Measurements from ENCODE around the gene ROBO2. TPM values are rescaled to one million over a fixed set of nuclear protein-coding genes. Genes with fewer than 3 reads are reported as not detected.

The ROBO2 gene
- total RNA-seq, 1 donor from 2014 or later, result 0.20 TPM

DNA sequence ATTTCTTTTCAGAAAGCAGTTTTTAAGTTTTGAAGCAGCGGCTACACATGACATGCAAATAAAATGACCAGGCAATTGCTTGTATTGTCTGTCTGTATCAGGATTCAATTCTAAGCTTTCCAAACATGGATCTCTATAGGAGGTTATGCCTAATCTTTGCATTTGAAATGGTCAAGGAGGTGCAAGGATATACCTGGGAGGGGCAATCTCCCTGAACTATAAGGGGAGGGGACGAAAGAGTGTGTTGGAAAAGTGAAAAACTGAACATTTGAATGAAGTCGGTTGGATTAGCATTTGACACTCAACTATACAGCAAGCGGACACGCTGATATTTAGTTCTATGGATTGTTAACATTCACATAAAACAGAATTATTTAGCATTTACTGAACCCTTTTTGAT, 11.7 kb downstream of the ROBO2 start:
- no peak for DNase-seq (ENCODE audit: low spot score)
- ATAC-seq, result no peak

DNA sequence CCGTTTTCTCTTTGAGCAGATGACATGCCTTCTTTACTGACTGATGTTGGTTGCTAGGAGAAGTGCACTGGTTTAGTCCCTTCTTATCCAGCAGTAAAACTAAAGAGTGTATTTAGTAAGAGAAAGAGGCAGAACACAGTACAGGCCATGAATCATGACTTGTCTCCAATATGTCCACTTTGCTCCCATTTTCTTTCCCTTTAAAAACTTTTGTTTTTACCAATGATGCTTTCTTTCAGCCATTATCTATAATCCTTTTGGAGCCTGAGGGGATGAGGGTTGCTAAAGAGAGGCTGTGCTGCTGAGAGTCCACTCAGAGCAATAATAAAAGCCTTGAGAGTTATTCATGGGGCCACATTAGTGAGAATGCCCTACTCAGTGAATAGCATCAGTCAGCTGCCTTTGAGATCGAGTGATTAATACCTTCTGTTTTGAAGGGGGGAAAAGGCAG, 12.2 kb downstream of the ROBO2 start:
- DNase-seq (ENCODE audit: low spot score), result no peak
- no peak for ATAC-seq

- ATAC-seq (no peak), DNase-seq (ENCODE audit: low spot score) (no peak)
These were observed 13.1 kb downstream of the ROBO2 start for GRCh38 chr3:77052733-77053670.

- ATAC-seq (no peak), DNase-seq (ENCODE audit: low spot score) (no peak)
These were observed 13.9 kb downstream of the ROBO2 start for GRCh38 chr3:77053795-77054194.

DNA sequence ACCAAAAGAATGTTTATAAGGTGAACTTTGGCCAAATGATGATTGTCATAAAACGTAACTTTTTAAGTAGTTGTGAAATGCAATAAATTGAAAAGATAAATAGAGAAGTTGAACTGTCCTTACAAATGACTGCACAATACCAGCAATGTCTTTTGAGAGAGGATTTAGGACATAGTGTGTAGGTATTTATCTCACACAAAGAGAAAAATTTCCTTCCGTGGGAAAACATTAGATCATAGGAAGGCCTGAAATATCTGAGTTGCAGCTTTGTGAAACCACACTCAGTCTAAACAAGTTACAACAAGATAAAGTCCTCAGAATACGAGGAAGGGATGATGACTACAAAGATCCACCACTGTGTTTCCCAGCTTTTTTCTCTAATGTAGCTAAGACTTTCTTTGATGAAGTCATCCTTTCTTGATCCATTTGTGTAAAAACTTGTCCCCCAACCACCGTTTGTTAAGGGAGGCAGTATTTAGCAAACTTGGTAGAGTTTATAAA, 16.0 kb downstream of the ROBO2 start:
- ATAC-seq (no peak), DNase-seq (ENCODE audit: low spot score) (no peak)

- ATAC-seq (no peak), DNase-seq (ENCODE audit: low spot score) (no peak)
These were observed 19.5 kb downstream of the ROBO2 start for GRCh38 chr3:77059354-77059753.

DNA sequence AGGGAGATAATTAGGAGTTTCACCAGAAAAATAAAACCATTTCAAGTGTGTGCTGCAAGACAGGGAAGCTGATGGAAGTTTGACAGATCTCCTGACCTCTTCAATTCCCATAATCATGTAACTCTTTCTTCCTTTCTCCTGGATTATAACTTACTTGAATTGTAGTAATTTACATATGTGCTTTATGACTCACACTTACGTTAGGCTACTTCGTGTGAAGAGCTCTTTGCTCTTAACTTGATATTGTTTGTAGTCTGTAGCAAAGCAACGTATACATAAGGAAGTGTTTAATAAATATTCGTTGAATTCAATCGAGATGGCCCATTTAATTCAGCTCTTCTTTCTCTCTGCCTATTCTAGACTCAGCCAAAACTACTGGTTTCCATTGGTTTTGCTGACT, 23.5 kb downstream of the ROBO2 start:
- DNase-seq (ENCODE audit: low spot score) (no peak), ATAC-seq (no peak)

DNA sequence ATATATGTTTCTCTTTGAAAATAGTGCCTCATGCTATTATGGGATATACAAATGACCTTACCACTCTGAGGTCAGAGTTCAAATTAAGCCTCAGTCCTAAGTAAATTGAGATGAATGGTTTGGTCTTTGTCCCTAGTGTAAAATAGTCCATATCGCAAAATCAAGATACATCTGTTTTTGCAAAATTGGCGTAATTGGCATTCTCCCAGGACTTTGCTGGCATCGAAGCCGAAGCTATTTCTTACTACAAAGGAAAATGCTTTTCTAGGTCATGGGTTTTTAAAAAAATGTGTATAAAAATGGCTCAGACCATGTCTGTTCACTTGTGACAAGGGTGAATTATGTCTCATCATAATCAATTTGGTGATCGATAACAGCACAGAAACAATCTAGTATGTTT, 25.9 kb downstream of the ROBO2 start:
- no peak for ATAC-seq

GRCh38 chr3:77066829-77067228, 26.9 kb downstream of the ROBO2 start:
- no peak for DNase-seq (ENCODE audit: low spot score)

More for the DNA sequence above, 25.9 kb downstream of the ROBO2 start:
- DNase-seq (ENCODE audit: low spot score), result no peak

DNA sequence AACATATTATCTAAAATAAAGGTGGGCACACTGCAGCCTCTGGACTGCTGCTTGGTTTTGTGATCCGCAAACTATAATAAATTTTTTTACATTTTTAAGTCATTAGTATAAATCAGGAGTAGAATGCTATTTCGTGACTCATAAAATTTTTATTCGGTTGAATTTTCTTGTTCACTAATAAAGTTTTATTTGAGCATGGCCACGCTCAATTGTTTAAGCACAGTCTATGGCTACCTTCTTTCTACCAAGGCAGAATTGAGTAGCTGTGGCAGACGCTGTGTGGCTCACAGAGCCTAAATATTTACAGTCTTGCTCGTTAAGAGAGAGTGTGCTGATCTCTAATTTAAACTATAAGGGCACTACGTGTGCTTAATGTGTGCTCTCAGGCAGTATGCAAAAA, 28.9 kb downstream of the ROBO2 start:
- no peak for ATAC-seq
- no peak for DNase-seq (ENCODE audit: low spot score)

More at GRCh38 chr3:77066829-77067228, 26.9 kb downstream of the ROBO2 start:
- no peak for ATAC-seq

DNA sequence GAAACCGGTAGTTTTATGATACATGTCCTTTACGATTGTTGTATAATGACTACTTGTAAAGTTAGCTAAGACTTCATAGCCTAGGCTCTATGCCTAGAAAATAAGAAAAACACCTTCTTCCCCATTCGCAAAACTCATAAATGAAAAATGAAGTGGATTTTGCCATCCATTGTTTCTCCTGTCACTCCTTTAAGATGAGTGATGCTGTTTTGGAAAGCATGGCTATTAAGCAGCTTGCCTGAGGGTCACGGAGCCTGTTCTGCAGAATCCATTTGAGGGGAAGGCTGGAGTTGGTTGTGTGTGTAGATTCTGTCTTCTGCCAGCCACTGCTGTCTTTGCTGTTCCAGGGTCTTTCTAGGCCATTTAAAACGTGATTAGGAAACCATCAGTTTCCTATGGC, 31.5 kb downstream of the ROBO2 start:
- DNase-seq (ENCODE audit: low spot score), result no peak
- no peak for ATAC-seq

DNA sequence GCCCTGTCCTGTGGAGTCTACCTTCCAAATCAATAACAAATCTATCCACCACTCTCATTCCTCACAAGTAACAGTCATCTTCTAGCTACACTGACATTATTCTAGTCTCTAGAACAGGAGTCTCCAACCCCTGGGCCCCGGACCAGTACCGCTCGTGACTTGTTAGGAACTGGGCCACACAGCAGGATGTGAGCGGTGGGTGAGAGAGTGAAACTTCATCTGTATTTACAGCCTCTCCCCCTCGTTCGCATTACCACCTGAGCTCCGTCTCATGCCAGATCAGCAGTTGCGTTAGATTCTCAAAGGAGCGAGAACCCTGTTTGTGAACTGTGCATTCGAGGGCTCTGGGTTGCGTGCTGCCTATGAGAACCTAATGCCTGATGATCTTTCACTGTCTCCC, 31.9 kb downstream of the ROBO2 start:
- ATAC-seq (no peak), DNase-seq (ENCODE audit: low spot score) (no peak)

DNA sequence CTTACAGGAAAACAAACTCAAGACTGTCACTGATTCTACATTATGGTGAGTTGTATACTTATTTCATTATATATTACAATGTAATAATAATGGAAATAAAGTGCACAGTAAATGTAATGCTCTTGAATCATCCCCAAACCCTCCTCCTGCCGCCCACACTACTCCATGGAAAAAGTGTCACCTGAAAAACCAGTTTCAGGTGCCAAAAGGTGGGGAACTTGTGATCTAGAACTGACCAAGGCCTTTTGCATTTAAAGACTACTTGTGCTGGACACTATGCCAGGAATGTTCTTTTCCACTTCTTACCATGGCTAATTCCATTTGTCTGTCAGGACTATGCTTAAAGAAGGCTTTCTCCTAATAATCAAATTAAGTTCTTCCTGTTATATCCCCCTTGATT, 32.3 kb downstream of the ROBO2 start:
- DNase-seq (ENCODE audit: low spot score), result no peak
- no peak for ATAC-seq

DNA sequence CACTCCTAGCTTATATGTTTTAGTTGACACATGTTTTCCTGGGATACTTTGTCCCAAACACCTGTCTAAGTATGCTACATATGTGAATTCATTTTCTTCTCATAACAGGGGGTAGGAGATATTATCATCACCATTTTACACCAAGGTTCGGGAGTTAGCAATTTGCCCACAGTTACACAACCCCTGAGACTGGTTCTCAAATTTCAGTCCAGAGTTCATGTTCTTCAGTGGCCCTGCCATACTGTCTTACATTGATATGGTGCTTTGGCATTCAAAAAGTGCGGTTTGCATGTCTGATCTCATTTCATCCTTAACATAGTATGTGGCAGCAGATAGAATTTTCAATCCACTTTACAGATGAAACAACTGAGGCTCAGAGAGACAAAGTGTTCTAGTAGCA, 38.4 kb downstream of the ROBO2 start:
- no peak for DNase-seq (ENCODE audit: low spot score)
- ATAC-seq, result peak; percentile 37

DNA sequence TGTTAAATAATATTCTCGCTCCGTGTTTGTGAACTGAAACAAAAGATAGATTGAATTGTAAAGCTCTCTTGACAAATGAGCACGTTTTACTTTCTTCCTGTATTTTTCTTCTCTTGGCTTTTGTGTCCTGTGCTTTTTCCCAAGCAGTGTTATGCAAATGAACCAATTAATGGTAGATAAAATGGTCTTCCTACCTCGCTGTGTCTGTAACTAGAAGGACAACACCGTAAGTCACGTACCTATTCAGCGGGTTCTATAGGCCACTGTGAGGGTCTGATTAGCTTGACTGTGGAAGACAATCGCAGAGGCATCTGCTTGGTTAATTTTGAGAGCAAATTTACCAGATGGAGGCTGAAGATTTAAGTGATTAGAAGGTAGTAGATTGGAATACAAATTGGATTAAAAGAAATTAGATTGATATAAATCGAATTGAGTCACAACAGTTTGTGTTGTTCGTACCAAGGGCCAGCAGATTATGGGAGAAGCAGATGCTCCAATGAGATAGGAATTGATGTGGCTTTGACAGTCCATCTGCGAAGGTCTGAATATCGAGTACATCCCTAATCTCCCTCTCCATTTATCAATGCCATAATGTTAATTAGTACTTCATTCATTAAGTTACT, 40.2 kb downstream of the ROBO2 start:
- ATAC-seq, result no peak
- DNase-seq (ENCODE audit: low spot score), result no peak

DNA sequence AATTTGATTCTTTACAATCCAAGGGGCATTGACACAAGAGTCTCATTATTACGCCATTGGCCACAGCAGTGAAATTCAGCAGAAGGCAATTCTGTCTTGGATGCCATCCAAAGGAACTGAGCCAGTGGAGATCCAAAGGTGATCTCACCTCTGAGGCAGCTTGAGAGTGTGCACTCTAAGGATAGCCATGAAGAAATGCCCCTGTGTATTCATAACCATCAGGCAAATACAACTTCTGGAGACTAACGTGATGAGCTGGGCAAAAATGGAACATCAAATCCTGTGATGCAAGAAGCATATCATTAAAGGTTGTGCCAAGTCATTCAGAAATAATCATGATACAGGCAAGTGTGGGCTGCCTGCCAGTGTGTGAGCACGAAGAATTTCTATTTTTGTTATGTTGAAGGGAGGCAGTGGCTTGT, 41.4 kb downstream of the ROBO2 start:
- no peak for DNase-seq (ENCODE audit: low spot score)
- peak; percentile 60 for ATAC-seq

DNA sequence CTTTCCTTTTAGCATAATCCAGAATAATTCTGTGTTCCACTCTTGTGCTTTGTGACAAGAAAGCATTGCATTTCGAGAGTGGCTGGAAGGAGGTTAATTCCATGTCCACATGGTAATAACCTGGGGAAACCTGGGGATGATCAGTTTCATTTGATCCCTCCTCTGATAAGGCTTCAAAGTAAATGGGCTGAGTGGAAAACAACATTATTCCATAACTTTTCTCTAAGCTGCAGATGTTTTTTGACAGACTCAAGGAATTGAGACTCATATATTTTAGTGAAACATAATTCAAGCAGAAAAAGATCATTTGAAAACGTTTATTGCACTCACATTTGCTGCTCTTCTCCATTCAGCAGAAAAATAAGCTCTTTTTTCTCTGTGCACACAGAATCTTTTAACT, 44.6 kb downstream of the ROBO2 start:
- no peak for ATAC-seq
- no peak for DNase-seq (ENCODE audit: low spot score)

GRCh38 chr3:77086408-77086807, 46.5 kb downstream of the ROBO2 start:
- ATAC-seq, result no peak
- DNase-seq (ENCODE audit: low spot score), result no peak

- DNase-seq (ENCODE audit: low spot score) (no peak), ATAC-seq (no peak)
These were observed 51.9 kb downstream of the ROBO2 start for GRCh38 chr3:77091809-77092208.

GRCh38 chr3:77093101-77093500, 53.2 kb downstream of the ROBO2 start:
- DNase-seq (ENCODE audit: low spot score), result no peak
- ATAC-seq, result no peak

DNA sequence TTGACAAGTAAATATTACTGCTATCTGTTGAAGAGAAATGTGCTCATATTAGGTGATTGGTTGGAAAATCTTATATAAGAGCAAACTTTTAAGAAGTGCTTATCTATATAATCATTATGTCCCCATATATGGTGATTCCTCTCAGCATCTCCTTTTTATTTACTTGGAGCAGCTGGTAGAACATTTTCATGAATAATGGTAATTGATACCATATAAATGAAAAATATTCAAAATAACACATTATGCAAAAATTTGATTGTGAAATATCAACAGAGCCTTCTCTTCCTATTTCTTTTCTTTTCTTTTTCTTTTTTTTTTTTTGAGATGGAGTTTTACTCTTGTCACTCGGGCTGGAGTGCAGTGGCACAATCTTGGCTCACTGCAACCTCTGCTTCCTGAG, 56.2 kb downstream of the ROBO2 start:
- no peak for DNase-seq (ENCODE audit: low spot score)
- no peak for ATAC-seq

All from left lobe of liver (tissue), 2 donors.